HG03565 (cell line): ENCODE measurements around the gene ZNF438.

ENCODE experiments used
- ATAC-seq: cut with Tn5 transposase; IDR thresholded peaks from one replicate; pipeline ENCODE4 v1.9.1; 2021; ENCODE audit warnings: mild to moderate bottlenecking, moderate library complexity; ENCODE audit not compliant: unreplicated experiment

ZNF438 gene

DNA sequence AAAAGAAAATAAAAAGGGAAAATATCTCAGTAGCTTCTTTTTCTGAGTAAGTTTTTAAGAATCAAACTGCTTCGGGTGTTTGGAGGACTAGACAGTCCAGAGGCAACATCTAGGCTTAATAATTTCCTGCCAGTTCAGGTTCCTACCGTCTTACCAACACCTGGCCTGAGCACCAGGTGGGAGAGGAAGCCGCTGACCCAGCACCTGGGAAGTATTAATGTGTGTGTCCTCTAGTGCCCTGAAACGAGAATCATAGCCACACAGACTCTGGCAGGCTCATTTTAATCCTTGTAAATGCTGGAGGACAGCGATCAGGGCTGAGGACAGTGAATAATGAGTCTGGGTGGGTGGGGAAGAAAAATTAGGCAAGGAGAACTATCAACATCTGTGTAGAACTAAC, 137.4 kb downstream of the ZNF438 start:
- ATAC-seq: no peak

DNA sequence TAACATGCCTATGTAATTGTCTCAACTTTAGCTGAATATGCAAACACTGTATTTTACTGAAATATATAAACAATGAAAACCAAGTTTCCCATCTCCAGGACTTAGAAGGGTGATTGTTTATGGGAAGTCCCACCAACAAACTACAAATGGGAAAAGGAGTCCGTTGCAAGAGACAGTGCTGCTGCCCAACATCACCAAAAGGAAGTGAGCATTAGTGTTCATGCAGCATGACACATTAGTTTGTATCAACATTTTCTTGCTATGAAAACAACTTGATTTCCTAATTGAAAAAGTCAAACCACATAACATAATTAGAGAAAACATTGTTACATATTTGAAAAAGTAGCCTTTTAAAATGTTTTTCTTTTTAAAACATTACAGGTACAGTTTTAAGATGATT, 138.5 kb downstream of the ZNF438 start:
- no peak for ATAC-seq

GRCh38 chr10:30887839-30888238, 143.8 kb downstream of the ZNF438 start:
- no peak for ATAC-seq

DNA sequence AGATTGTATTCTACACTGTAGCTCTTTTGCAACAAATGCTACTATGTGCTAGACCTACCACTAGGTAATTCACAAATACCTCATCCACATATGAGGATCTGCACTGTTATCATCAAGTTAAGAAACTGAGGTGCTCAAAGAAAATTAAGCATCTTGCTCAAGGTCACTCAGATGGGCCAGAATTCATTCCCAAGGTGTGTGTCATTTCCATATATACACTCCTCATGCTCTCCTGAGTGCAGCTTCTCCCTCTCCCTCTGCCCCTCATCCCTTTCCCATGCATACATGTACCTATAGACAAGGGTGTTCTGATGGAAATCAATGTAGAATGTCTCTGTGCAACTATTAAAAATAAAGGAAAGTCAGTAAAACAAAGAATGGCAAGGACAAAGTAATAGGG, 146.2 kb downstream of the ZNF438 start:
- ATAC-seq: no peak

DNA sequence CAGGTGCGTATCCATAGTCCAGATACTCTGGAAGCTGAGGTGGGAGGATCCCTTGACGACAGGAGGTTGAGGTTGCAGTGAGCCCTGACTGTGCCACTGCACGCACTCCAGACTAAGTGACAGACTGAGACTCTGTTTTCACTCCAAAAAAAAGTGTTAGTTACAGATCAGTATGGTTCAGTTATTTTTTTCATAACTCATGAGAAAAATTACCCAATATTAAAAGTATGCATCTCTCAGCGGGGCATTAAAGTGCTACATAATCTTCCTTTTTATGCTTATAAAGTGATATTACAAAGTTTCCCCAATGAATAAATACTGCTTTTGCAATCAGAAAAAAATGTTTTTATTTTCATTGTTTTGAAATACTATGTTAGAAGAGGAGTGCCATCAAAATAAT, 147.9 kb downstream of the ZNF438 start:
- no peak for ATAC-seq

- ATAC-seq: no peak
Observed at GRCh38 chr10:30883116-30883515, 148.5 kb downstream of the ZNF438 start.

DNA sequence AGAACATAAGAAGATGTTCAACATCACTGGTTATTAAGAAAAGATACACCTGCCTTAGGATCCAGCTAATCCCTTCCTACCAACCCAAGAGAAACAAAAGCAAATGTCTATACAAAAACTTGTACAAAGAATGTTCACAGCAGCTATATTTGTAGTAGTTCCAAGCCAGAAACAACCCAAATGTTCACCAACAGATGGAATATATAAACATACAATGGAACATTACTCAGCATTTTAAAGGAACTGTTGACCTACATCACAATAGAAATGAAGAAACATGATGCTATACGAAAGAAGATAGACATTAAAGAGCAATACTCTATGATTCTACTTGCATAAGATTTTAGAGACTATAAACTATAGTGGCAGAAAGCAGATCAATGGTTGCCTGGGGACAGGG, 149.4 kb downstream of the ZNF438 start:
- no peak for ATAC-seq

DNA sequence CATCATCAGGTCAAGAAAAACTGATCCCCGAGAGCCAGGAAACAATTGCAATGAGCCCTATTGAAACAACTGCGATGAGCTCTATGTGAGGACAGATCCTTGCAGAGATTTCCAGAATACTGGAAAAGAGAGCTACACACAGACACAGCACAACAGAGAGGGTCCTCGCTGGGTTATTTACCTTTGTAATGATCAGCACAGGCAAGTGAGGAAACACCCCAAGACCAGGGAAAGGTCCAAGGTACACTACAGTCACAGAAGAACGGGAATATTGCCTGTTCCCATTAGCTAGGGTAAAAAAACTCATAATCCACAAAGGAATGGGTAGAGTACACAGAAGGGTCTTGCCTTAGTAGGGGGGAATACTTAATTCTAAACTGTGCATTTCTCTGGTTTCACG, 152.7 kb downstream of the ZNF438 start:
- no peak for ATAC-seq

DNA sequence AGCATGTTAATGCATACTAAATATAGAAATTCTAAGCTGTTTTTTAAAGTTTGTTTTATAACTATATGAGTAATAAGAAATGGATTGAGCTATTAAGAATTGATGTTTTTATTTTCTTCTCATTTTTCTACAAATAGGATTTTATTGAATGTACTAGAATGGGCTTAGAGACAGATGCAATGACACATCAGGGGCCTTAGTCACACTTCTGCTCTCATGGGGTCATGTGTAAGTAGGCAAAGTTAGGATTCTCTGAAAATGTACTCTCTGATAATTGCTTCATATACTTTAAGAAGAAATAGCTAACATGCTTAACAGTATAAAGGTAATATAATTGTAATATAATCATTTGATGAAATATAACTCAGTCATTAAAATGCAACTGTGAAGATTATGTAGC, 154.6 kb downstream of the ZNF438 start:
- no peak for ATAC-seq

GRCh38 chr10:30873411-30873810, 158.3 kb downstream of the ZNF438 start:
- no peak for ATAC-seq

- ATAC-seq: no peak
Observed at GRCh38 chr10:30870896-30871295, 160.8 kb downstream of the ZNF438 start.

DNA sequence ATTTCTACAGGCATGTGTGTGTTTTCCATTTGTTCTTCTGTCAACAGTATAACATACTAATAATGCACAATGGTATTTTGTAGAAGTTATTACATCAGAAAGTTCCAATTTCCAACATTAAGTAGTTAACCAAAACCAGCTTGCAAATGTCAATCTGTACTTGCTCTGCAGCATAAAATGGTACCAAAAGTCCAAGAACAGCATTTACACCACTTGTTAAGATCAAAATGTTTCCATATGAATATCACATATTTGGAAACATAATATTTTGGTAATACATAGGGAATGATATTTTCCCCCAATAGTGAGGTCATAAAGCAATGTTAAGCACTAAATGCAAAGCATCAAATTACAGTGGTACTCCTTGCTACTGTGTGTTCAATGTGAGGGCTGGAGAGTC, 162.1 kb downstream of the ZNF438 start:
- no peak for ATAC-seq

DNA sequence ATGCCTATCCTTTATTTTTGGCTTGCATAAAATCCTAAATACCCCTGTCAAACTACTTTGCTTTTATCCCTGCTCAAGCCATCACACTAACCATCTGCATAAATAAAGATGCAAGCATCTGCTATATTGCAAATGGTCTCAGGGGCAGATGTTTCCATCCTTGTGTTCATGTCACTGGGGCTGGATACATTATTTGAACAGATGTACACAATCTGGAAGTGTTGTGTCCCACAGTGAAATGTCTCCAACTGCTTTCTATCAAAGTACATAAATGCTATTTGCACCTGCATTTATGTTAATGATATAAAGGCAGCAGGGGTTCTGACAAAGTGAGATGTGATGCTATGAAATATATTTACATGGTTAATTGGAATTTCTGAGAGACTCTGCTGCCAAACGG, 163.1 kb downstream of the ZNF438 start:
- no peak for ATAC-seq

- ATAC-seq: no peak
Observed at GRCh38 chr10:30866896-30867295, 164.8 kb downstream of the ZNF438 start.

- no peak for ATAC-seq
Observed at GRCh38 chr10:30865141-30865926, 166.3 kb downstream of the ZNF438 start.

DNA sequence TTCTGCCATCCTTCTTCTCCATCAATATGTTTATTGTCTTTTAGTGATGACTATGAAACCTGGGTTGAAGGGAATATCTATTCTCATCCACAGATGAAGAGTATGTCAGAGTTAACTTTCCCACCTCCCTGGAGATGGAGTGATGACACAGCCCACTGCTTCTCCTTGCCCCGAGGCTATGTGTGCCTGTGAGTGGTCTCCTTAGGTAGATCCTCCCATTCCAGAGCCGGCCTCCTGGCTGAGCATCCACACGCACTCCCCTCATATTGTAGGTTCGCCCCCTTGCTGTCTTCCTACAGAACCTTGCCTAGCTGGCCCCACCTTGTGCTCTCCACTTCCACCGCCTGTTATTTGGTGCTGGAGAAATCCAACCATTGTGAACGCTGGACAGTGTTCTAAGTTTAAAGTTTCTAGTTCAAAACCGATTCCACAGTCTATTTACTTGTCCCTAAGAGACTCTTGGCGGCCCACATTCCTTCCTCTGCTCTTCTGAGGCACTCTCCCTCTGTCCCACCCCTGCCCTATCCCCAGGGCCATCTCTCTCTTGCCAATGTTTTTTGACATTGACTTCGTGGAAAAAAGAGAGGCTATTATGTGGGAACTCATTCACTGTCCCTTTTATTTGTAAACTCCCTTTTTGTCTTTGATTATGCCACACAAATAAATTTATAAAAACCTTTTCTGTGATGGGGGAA, 168.0 kb downstream of the ZNF438 start:
- ATAC-seq: no peak

DNA sequence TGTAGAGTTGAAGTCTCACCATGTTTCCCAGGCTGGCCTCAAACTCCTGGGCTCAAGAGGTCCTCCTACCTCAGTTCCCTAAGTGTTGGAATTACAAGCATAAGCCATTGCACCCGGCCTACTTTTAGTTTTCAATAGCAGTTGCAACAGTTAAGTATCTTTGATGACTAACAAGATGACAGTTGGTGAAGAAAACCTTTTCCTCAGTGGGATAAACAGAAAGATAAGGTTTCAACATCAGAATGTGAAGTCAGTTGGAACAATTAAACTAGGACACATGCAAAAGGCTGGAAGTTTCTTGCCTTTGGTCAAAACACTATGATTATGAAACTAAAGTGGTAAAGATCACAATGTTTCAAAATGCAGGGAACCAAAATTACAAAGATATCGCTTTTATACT, 169.2 kb downstream of the ZNF438 start:
- ATAC-seq: no peak

GRCh38 chr10:30861976-30862375, 169.7 kb downstream of the ZNF438 start:
- no peak for ATAC-seq

GRCh38 chr10:30861221-30861620, 170.4 kb downstream of the ZNF438 start:
- no peak for ATAC-seq

GRCh38 chr10:30858499-30858898, 173.2 kb downstream of the ZNF438 start:
- ATAC-seq: no peak

DNA sequence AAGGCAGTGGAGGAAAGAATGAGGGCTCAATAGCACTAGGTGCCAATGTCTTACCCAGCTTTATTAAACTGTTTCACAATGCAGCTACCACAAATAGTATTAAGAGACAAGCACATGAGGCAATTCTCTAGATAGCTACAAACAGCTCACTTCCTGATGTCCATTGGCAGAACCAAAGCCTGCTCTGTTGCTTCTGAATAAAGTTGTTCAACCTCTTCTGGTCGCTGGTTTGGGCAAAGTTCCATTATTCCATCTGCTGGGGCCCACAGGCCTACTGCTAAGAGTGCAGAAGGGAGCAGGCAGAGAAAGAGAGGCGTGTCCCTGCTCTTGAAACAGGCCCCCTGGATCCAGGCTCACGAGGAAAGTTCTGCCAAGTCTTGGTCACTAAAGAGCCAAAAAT, 173.9 kb downstream of the ZNF438 start:
- no peak for ATAC-seq

GRCh38 chr10:30855131-30855530, 176.5 kb downstream of the ZNF438 start:
- no peak for ATAC-seq

DNA sequence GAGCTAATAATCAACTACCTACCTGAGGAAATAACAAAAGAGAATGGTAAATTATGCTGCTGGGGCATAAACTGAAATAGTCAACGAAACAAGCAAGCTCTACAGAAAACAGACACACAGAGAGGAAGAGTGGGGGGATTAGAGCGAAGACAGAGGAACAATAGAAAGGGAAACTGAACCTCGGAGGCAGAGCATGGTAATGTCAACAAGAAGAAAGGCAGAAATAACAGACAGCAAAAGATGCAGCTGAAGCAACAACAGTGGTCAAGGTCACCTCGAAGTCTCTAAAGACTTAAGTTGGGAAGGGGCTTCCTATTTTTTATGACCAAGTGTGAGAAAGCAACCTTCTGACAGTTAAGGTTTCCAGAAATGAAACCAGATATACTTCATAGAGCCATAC, 177.0 kb downstream of the ZNF438 start:
- ATAC-seq: no peak
